Neuronal stem cell (in vitro differentiated cells): Measurements from ENCODE around the gene RBKS. TPM values are rescaled to one million over a fixed set of nuclear protein-coding genes. Genes with fewer than 3 reads are reported as not detected.

Experiments
- DNase-seq: peaks from one replicate; pipeline ENCODE4 v3.0.0-alpha.2; 2013; ENCODE audit warnings: low spot score
- H2AFZ ChIP-seq: one replicate; pipeline ENCODE4 v1.6.1; 2013; ENCODE audit warnings: mild to moderate bottlenecking, low read length, inconsistent platforms
- H2AK5ac ChIP-seq: 2 replicates; pipeline ENCODE4 v1.6.1; 2013; ENCODE audit warnings: low read depth, mild to moderate bottlenecking, inconsistent platforms, low read length, moderate library complexity, mixed read lengths
- H2BK120ac ChIP-seq: 2 replicates; pipeline ENCODE4 v1.6.1; 2013; ENCODE audit warnings: low read depth, mild to moderate bottlenecking, inconsistent platforms, low read length, moderate library complexity, mixed read lengths
- H2BK12ac ChIP-seq: one replicate; pipeline ENCODE4 v1.6.1; 2013; ENCODE audit warnings: low read length, inconsistent platforms
- H2BK15ac ChIP-seq: 2 replicates; pipeline ENCODE4 v1.6.1; 2013; ENCODE audit warnings: mild to moderate bottlenecking, low read length, inconsistent platforms, mixed read lengths
- H2BK5ac ChIP-seq: one replicate; pipeline ENCODE4 v1.6.1; 2013; ENCODE audit warnings: inconsistent platforms, mild to moderate bottlenecking, low read length, moderate library complexity
- H3K14ac ChIP-seq: one replicate; pipeline ENCODE4 v1.6.1; 2013; ENCODE audit warnings: low read length, inconsistent platforms
- H3K18ac ChIP-seq: 2 replicates; pipeline ENCODE4 v1.6.1; 2013; ENCODE audit warnings: low read length, inconsistent platforms
- H3K23ac ChIP-seq: 2 replicates; pipeline ENCODE4 v1.6.1; 2013; ENCODE audit warnings: low read depth, mild to moderate bottlenecking, mixed read lengths, low read length, inconsistent platforms; ENCODE audit not compliant: poor library complexity
- H3K27ac ChIP-seq: replicated peaks from 3 replicates; pipeline ENCODE4 v1.5.1; 2013; ENCODE audit warnings: low read length, inconsistent platforms
- H3K27me3 ChIP-seq, 3 experiments: 2 replicates each; pipeline ENCODE4 v1.6.1; 2013; ENCODE audit warnings: low read length in 3 of 3, mild to moderate bottlenecking in 2 of 3, inconsistent platforms in 1 of 3, low read depth in 1 of 3, mixed read lengths in 1 of 3, moderate library complexity in 1 of 3; ENCODE audit not compliant: control insufficient read depth in 3 of 3, insufficient read depth in 3 of 3
- H3K36me3 ChIP-seq, 2 donors: replicated peaks in 1 of 2; 2 replicates each; pipeline ENCODE4 v1.6.1; 2013; ENCODE audit warnings: low read length in 2 of 2; ENCODE audit not compliant: control insufficient read depth in 2 of 2, insufficient read depth in 2 of 2
- H3K4ac ChIP-seq: 2 replicates; pipeline ENCODE4 v1.6.1; 2013; ENCODE audit warnings: inconsistent platforms, mild to moderate bottlenecking, low read length, moderate library complexity
- H3K4me1 ChIP-seq, 2 donors: 1 replicate in 1 of 2; 2 replicates in 1 of 2; pipeline ENCODE4 v1.6.1; 2013; ENCODE audit warnings: low read length in 2 of 2, low read depth in 1 of 2; ENCODE audit not compliant: control insufficient read depth in 2 of 2, insufficient read depth in 1 of 2
- H3K4me2 ChIP-seq: one replicate; pipeline ENCODE4 v1.6.1; 2013; ENCODE audit warnings: mild to moderate bottlenecking, low read length, inconsistent platforms; ENCODE audit not compliant: insufficient read depth, poor library complexity, severe bottlenecking
- H3K4me3 ChIP-seq, 2 donors: 2 replicates each; pipeline ENCODE4 v1.5.1; 2013; ENCODE audit warnings: low read length in 2 of 2, mild to moderate bottlenecking in 2 of 2, inconsistent platforms in 1 of 2, moderate library complexity in 1 of 2
- H3K79me1 ChIP-seq: one replicate; pipeline ENCODE4 v1.6.1; 2013; ENCODE audit warnings: low read depth, mild to moderate bottlenecking, inconsistent platforms, low read length, moderate library complexity
- H3K9ac ChIP-seq: one replicate; pipeline ENCODE4 v1.6.1; 2013; ENCODE audit warnings: mild to moderate bottlenecking, low read depth, low read length, inconsistent platforms; ENCODE audit not compliant: poor library complexity
- H3K9me3 ChIP-seq, 2 donors: replicated peaks in 1 of 2; 2 replicates each; pipeline versions ENCODE3 to v1.6.1; 2013; ENCODE audit warnings: low read length in 2 of 2, mild to moderate bottlenecking in 2 of 2, inconsistent platforms in 1 of 2, low read depth in 1 of 2, mixed read lengths in 1 of 2, moderate library complexity in 1 of 2; ENCODE audit not compliant: control insufficient read depth in 2 of 2, insufficient read depth in 1 of 2
- H4K8ac ChIP-seq: one replicate; pipeline ENCODE4 v1.6.1; 2013; ENCODE audit warnings: low read depth, mild to moderate bottlenecking, inconsistent platforms, low read length, moderate library complexity
- H4K91ac ChIP-seq: one replicate; pipeline ENCODE4 v1.6.1; 2013; ENCODE audit warnings: low read length, low read depth, mild to moderate bottlenecking, inconsistent platforms; ENCODE audit not compliant: poor library complexity
- WGBS, 2 donors: extraction: QIAGEN DNeasy Blood & Tissue Kit; methylation state at CpG; one replicate each; pipeline ENCODE4 v1.1.7; 2013; ENCODE audit warnings: missing lambda C conversion rate in 2 of 2, mixed read lengths in 1 of 2; ENCODE audit not compliant: insufficient read length in 2 of 2, insufficient replicate concordance in 1 of 2; ENCODE audit errors: extremely low coverage in 2 of 2; 5-methylcytosine and 5-hydroxymethylcytosine counted together
- polyA plus RNA-seq, 2 experiments: library from polyadenylated mRNA; stranded (reverse); fragments of 200-250 nt; gene quantifications; one replicate each; pipeline ENCODE4 v1.2.3, GENCODE V29; 2013

RBKS gene
- polyA plus RNA-seq (2013, experiment 1 of 2) = 2.4 TPM
- 2.5 TPM for polyA plus RNA-seq (2013, experiment 2 of 2)

- Histone ChIP-seq H3K9ac (peak within 1 kb of the TSS; percentile 90), H3K4ac (no peak within 1 kb of the TSS), H2AFZ (peak within 1 kb of the TSS; percentile 95), H2BK120ac (no peak within 1 kb of the TSS), H3K27ac (peak within 1 kb of the TSS; percentile 85), H3K14ac (no peak within 1 kb of the TSS), H3K18ac (peak within 1 kb of the TSS; percentile 99), H3K36me3 (peaks cover 2 to 8% of the 10 kb centered on the region in 2 donors), H3K23ac (peak within 1 kb of the TSS; percentile 85), H4K8ac (peak within 1 kb of the TSS; percentile 92), H3K4me2 (peak within 1 kb of the TSS; percentile 67), H3K4me3 (peak within 1 kb of the TSS; percentile 72 to 93), H3K9me3 (no peaks in the 10 kb centered on the region), H4K91ac (no peak within 1 kb of the TSS), H3K4me1 (peaks cover 0 to 3% of the 10 kb centered on the region in 2 donors), H3K79me1 (no peaks in the 10 kb centered on the region), H2BK5ac (no peak within 1 kb of the TSS), H2BK12ac (peak within 1 kb of the TSS; percentile 73), H3K27me3 (no peaks in the 10 kb centered on the region), H2BK15ac (no peak within 1 kb of the TSS), H2AK5ac (no peak within 1 kb of the TSS)
- no CpG with 5 or more reads among the region's 79 CpGs for WGBS, 2 donors
- peak; percentile 83 for DNase-seq
Observed at GRCh38 chr2:27890146-27890923, at the start of gene RBKS, which contains the start of gene BABAM2. RBKS (minus strand) TSS chr2:27890387; CDS start chr2:27890345, 42 bp downstream. BABAM2 (plus strand) TSS chr2:27890729; CDS start chr2:27894557, 3,828 bp downstream.

GRCh38 chr2:27935026-27935425, 44.8 kb upstream of the RBKS start:
- H4K91ac ChIP-seq = no peak overlapping the region
- H3K79me1 ChIP-seq = no peaks in the 10 kb centered on the region
- H3K27ac ChIP-seq = no peak overlapping the region
- no peak overlapping the region for H2AFZ ChIP-seq
- H4K8ac ChIP-seq = no peak overlapping the region
- H3K23ac ChIP-seq = no peak overlapping the region
- no peak overlapping the region for H3K4ac ChIP-seq
- H2BK15ac ChIP-seq = no peak overlapping the region
- no peak overlapping the region for H3K18ac ChIP-seq
- H2AK5ac ChIP-seq = no peak overlapping the region
- no peak overlapping the region for H3K14ac ChIP-seq
- no peak for DNase-seq
- no peak overlapping the region for H2BK12ac ChIP-seq
- H3K9ac ChIP-seq = no peak overlapping the region
- H3K9me3 ChIP-seq = no peaks in the 10 kb centered on the region
- no peak overlapping the region for H2BK5ac ChIP-seq
- WGBS, 2 donors = no CpG with 5 or more reads among the region's 3 CpGs
- no peak overlapping the region for H3K4me3 ChIP-seq
- no peaks in the 10 kb centered on the region for H3K27me3 ChIP-seq
- no peak overlapping the region for H2BK120ac ChIP-seq
- no peak overlapping the region for H3K4me2 ChIP-seq
- H3K4me1 ChIP-seq = no peaks in the 10 kb centered on the region
- H3K36me3 ChIP-seq = peaks cover 0 to 9% of the 10 kb centered on the region in 2 donors

- H2AK5ac ChIP-seq = no peak overlapping the region
- H3K9ac ChIP-seq = no peak overlapping the region
- no CpG with 5 or more reads among the region's 2 CpGs for WGBS, 2 donors
- no peak overlapping the region for H3K14ac ChIP-seq
- H3K9me3 ChIP-seq = no peaks in the 10 kb centered on the region
- H3K4me1 ChIP-seq = no peaks in the 10 kb centered on the region
- H3K36me3 ChIP-seq = peaks cover 0 to 9% of the 10 kb centered on the region in 2 donors
- no peak for DNase-seq
- H2AFZ ChIP-seq = no peak overlapping the region
- H2BK5ac ChIP-seq = no peak overlapping the region
- no peak overlapping the region for H3K27ac ChIP-seq
- no peak overlapping the region for H2BK12ac ChIP-seq
- H3K79me1 ChIP-seq = no peaks in the 10 kb centered on the region
- H3K18ac ChIP-seq = no peak overlapping the region
- H4K91ac ChIP-seq = no peak overlapping the region
- H3K4me3 ChIP-seq = no peak overlapping the region
- no peak overlapping the region for H4K8ac ChIP-seq
- H2BK120ac ChIP-seq = no peak overlapping the region
- H3K27me3 ChIP-seq = no peaks in the 10 kb centered on the region
- no peak overlapping the region for H2BK15ac ChIP-seq
- H3K4ac ChIP-seq = no peak overlapping the region
- no peak overlapping the region for H3K4me2 ChIP-seq
- H3K23ac ChIP-seq = no peak overlapping the region
Observed at GRCh38 chr2:27932396-27932795, 42.2 kb upstream of the RBKS start.

GRCh38 chr2:27931361-27931950, 41.3 kb upstream of the RBKS start:
- Histone ChIP-seq H2BK12ac (no peak overlapping the region), H3K4ac (no peak overlapping the region), H3K23ac (no peak overlapping the region), H2AFZ (no peak overlapping the region), H3K4me2 (no peak overlapping the region), H4K91ac (no peak overlapping the region), H4K8ac (no peak overlapping the region), H3K27ac (no peak overlapping the region), H3K4me3 (no peak overlapping the region), H3K36me3 (peaks cover 0 to 9% of the 10 kb centered on the region in 2 donors), H3K9ac (no peak overlapping the region), H2BK15ac (no peak overlapping the region), H3K79me1 (no peaks in the 10 kb centered on the region), H3K4me1 (no peaks in the 10 kb centered on the region), H2BK5ac (no peak overlapping the region), H2BK120ac (no peak overlapping the region), H3K18ac (no peak overlapping the region), H3K9me3 (no peaks in the 10 kb centered on the region), H3K27me3 (no peaks in the 10 kb centered on the region), H2AK5ac (no peak overlapping the region), H3K14ac (no peak overlapping the region)
- no peak for DNase-seq
- no CpG with 5 or more reads among the region's 4 CpGs for WGBS, 2 donors
